CD4-positive, alpha-beta T cell treated with Interferon gamma for 1 hour (primary cell): Measurements from ENCODE around the gene NOS2.
"Not testable (repeated sequence)": the region's sequence is repeated elsewhere in the genome, so short reads cannot be mapped to it uniquely, and the experiment has no call there.

Source experiments
- DNase-seq: peaks from one replicate; pipeline ENCODE4 v3.0.0-alpha.2; 2020

The NOS2 gene

DNA sequence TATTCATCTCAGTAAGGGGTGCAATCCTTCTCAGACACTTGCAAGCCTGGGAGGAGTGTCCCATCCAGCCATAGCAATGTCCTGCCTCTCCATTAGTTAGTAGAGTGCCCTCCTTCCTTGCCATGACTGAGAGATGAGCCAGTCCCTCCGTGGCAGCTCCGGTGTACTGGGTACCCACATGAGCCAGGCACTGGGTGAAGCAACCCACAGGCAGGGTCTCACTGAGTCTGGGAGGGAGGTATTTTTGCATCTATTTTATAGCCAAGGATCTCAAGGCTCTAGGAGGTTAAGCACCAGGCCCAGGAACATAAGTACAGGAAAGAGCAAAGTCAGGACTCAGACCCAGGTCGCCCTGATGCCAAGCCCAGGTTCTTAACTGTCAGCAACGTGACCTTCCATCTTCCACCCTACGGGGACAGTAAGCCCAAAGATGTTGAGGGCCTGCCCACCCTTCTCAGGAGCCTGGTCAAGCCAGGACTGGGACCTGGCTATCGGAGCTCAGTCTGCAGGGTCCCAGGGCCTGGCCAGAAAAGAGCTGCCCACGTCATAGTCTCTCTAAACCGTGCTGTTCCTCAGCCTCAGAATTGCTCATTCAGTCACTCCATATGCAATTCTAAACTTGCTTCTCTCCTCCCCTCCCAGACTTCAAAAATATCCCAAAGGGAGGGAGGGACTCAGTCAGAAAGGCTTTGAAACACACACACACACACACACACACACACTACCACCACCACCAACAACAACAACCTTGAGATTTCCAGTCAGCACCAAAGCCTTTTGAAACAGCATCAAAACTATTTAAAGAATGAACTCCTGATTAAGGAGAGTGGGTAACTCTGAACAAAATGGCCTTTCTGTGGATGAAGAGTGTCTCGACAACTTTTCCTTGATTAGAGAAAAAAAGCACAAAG is 16.6 kb downstream of the NOS2 start:
- DNase-seq: no peak

DNA sequence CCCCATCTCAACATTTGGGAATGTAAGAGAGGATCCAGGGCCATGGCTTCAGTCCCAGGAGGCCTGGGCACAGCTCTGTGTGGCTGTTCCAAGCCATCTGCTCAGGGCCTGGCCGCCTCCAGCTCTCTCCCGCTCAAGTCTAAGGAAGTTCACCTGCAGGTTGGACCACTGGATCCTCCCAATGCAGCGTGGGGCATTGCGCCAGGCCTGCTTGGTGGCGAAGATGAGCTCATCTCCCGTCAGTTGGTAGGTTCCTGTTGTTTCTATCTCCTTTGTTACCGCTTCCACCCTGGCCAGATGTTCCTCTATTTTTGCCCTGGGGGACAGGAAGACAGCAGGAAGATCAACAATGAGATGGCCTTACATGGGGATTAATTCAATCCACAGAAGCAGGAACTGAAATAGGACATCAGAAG is 17.5 kb downstream of the NOS2 start:
- no peak for DNase-seq

DNA sequence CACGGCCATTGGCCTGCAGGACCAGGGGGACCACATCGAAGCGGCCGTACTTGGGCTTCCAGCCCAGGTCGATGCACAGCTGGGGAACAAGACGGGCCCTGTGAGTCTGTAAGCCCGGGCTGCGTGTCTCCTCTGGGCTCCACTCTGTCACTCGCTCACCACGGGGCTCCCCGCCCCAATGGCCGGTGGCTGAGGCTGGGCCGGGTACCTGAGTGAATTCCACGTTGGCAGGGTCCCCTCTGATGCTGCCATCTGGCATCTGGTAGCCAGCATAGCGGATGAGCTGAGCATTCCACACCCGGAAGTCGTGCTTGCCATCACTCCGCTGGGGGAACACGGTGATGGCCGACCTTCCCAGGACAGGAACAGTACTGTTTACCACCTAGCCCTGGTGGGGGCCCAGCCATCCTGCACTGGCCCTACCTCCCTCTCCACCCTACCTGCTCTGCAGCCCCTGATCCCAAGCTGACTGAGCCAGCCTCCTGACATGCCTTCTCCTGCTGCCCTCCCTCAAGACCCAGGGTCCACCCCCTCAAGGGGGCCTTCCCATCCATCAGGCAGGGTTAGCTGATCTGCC is 19.4 kb downstream of the NOS2 start:
- DNase-seq: no peak

DNA sequence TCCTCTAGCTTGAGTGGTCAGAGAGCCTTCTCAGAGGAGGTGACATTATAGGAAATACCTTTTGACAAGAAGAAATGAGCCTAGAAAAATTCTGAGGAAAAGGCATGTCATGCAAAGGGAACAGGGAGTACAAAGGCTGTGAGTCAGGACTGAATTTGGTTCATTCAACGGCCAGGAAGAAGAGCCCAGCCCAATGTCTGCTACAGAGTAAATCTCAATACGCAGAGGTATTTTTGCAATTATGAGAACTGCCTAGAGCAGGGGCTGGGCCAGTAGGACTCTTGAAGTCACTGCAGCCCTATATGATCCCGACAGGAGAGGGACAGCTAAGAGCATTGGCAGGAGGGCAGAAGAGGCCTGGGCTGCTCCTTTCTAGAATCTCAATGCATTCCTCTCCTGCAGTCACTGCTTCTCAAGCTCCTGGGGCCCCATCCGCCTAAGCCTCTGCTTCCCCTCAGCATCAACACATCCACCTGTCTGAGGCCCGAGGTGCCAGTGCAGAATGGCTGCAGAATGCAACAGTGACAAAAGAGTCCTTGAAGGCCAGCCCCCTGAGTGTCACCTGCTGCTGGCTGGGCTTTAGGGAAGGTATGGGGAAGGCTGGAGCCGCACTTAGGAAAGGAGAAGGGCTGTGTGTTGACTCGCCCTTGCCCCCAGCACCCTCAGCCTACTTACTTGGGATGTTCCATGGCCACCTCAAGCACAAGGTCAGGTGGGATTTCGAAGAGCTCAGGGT is 20.1 kb downstream of the NOS2 start:
- DNase-seq: no peak

DNA sequence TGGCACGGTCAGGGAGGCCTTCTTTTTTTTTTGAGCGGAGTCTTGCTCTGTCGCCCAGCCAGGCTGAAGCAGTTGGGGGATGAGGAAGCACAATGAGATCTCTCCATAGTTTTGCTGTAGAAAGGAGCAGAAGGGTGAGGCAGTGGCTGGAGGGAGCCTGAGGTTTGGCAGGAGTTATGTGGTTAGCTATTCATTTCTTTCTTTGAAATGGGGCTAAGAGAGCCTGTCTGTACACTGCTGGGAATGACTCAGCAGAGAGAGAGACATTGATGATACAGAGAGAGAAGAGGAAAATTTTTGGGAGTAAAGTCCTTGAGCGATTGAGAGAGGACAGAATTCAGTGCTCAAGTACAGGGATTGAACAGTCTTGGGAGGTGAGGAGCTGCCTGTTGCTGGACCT is 22.1 kb downstream of the NOS2 start:
- DNase-seq: no peak

DNA sequence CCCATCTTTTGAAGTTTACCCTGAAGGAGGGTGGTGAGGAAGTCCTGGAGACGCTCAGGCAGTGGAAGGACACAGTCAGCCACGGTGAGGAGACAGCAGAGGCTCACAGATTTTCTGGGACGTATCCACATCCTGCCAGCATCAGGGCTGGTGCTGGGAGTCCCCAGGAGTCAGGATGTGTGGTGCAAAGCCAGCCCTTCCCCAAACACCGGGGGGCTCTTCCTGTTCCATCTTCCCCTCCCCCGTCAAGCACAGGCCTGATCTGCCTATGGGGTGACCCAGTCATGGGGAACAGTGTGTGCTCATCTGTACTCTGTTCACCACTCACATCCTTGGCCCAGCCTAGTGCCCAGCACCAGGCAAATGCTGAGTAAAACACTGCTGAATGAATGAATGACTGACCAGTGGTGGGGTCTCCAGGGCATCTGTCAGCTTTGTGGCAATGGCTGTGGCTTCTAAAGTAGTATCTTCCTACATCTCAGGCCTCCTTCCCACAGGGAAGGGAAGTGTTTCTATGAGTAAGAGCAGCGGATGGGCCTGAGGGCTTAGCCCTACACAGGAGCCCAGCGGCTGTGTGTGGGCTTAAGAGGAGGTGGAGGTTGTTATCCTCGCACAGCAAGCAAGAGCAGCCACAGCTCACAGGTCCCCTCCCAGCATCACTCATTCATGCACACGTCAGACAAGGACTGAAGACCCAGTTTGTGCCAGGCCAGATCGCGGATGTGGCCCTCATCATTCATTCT is 23.3 kb downstream of the NOS2 start:
- DNase-seq: no peak

DNA sequence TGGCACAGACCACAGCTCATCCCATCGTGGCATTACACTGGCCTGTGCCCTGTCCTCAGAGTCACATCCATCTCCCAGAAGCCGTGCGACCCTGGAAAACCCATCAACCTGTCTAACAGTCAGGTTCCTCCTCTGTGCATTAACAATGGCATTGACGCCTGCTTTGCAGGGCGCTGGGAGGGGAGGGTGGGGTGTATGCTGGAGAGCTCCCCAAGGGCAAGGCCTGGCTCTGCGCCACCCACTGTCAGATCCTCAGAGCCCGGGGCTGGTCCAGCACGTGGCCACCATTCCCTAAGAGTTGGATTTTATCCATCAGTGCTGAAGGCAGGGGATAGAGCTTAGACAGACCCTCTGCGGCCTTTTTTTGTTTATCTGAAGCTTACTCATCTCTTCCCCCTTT is 28.7 kb downstream of the NOS2 start:
- no peak for DNase-seq

DNA sequence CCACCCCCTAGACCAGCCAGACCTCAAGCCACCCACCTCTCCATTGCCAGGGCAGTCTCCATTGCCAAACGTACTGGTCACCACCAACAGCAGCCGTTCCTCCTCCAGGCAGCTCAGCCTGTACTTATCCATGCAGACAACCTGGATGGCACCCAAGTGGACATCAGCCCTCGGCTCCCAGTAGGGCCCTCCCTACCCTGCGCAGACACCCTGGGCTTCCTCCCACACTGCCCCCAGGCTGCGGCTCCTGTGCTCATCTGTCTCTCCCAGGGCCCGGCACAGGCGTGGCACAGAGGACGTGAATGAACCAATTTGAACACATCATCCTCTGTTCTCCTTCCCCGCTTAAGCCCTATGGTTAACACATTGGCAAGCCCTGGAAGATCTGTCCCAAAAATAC is 29.5 kb downstream of the NOS2 start:
- DNase-seq: no peak

DNA sequence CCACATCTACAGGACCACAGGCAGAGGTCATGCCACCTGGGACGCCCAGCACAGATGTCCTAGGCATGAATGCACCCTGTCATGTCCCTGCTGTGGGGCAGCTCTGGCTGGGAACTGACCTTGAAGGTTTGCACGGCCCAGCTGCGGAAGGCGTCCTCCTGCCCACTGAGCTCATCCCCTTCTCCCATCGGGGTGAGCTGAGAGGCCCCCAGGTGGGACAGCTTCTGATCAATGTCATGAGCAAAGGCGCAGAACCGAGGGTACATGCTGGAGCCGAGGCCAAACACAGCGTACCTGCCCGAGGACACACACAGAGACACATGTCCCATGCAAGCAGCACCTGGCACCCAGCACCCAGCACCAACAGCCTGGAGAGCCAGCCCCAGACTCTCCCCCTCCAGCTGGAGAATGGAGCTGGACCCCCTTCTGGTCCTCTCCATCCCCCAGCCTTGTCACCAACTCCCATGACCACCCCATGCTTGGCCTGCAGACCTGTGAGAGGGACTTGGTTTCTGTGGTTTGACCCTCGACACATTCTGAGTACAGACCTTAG is 31.4 kb downstream of the NOS2 start:
- no peak for DNase-seq

DNA sequence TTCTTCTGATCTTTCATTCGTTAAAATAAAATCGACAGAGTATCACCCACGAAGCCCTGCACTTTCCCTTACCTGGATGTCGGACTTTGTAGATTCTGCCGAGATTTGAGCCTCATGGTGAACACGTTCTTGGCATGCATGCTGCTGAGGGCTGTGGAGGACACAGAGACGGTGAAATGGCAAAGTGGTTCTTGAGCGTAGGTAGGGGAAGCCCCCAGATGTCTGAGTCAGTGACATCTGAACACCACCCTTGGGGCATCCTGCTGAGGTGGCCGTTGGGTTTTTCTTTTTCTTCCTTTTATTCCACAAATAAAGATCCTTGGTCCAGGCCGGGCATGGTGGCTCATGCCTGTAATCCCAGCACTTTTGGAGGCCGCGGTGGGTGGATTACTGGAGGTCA is 33.9 kb downstream of the NOS2 start:
- DNase-seq: no peak

DNA sequence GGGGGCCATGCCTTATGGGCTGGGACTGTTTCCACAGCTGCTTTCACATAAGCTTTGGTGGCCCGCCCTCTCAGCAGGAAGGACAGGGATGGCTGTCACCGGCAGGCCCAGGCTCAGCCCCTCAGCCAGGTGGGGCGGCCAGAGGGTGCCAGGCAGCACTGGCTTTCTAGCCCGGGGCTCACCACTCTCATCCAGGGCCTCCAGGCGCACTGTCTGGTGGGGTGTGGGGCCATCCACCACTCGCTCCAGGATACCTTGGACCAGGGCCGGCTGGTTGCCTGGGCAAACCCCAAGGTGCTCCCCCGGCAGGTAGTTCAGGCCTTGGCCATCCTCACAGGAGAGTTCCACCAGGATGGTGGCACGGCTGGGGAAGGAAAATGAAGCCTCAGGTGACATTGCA is 35.0 kb downstream of the NOS2 start:
- DNase-seq: no peak

DNA sequence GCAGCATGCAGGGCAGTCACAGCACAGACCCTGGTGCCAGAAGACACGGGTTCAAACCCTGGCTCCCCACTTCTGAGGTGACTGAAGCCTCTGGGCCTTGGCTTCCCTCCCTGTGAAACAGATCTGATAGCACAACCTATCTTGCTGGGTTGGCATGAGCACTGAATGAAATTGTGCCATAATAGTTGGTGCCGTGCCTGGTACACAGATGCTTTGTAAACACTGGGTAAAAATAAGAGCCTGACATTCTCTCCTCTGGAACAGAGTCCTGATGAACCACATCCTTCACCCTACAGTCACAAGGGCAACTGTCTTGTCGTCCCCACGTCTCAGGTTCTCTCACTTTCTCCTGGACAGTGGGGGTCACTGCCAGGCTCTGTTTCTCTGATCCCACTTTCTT is 35.7 kb downstream of the NOS2 start:
- no peak for DNase-seq

DNA sequence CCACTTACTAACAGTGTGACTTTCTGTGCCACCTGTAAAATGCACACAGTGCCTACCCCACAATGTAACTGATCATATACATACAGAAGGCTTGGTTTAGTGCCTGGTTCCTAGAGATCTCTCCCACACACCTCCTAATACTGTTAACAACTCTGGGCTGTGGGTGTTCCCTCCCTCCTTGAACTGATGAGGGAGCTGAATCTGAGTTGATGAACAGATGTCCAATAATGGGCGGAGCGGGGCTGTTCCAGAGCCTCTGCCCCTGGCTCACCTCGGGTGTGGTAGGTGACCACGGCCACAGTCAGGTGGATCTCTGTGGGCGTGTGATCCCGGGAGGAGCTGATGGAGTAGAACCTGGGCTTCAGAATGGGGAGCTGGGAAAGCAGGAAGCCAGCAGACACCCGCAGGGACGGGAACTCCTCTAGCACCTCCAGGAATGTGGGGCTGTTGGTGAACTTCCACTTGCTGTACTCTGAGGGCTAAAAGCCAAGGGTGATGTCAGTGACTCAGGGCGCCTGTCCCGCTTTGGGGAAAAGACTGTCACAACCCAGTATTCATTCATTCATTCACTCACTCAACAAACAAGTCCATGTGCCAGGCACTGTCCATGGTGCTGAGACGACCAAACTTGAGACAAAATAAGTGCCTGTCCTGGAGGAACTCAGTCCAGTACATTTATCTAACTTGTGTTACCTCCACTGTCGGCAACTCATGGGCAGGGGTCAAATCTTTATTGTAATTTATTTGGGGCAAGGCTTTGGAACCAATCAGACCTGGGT is 37.6 kb downstream of the NOS2 start:
- no peak for DNase-seq

DNA sequence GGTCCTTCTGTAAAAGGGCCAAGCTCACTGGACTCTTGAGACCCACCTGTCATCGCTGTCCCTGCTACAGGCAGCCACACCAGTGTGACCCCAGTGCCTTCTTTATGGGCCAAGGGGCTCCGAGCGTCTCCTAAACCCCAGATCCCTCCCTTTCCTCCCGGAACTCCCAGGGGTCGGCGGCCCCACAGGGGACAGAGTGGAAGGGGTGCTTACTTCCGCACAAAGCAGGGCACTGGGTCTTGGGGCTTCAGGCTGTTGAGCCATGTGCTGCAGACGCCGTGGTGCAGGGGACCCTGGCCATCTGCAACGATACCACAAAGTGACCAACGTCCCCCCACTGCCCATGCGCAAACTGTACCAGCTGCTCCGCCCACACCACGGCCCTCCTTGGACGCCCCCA is 39.4 kb downstream of the NOS2 start:
- not testable (repeated sequence) for DNase-seq

DNA sequence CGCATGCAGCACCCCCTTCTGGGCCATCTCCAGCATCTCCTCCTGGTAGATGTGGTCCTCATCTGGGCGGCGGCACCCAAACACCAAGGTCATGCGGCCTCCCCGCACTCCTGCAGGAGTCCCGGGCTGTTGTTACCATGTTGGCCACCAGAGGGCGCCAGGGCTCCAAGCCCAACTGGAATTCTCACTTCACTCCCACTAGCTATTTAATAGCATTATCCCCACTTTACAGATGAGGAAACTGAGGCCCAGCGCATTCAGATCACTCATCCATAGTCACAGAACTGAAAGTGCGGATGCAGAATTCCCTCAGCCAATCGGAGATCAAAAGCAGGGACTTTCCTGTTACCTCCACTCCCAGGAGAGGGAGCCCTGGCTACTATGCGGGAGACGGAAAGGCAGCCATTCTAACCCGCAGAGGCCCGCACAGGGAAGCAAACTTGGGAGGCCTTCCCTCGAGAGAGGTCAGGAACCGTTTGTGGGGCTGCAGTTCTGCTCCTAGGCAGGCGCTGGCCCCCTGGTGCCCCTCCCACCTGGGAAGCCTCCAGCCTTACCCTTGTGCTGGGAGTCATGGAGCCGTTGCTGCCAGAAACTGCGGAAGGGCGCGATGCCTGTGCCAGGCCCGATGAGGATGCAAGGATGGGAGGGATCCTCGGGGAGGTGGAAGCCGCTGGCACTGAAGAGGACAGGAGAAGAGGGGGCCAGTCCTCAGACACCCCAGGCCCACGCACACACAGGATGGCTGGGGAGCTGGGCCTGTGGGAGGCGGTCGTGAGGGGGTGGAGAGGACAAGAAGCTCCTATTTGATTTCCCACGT is 40.1 kb downstream of the NOS2 start:
- DNase-seq: peak; percentile 38

DNA sequence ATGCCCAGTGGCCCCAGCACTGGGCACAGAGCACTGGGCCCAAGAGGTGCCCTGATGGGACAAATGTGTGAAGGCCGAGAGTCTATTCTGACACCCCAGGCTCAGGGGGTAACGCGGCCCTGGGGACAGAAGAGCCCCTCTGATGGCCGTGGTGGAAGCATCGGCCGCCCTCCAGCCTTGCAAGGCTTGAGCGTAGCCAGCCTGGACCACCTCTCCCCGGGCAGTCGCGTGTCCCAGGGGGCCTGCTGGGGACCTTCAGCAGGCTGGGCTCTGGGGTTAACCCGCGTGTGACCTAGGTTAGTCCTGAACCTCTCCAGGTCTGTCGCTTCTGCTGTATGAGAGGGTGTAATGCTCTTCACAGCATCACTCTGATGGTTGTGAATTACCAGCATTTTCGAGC is 40.8 kb downstream of the NOS2 start:
- DNase-seq: no peak

DNA sequence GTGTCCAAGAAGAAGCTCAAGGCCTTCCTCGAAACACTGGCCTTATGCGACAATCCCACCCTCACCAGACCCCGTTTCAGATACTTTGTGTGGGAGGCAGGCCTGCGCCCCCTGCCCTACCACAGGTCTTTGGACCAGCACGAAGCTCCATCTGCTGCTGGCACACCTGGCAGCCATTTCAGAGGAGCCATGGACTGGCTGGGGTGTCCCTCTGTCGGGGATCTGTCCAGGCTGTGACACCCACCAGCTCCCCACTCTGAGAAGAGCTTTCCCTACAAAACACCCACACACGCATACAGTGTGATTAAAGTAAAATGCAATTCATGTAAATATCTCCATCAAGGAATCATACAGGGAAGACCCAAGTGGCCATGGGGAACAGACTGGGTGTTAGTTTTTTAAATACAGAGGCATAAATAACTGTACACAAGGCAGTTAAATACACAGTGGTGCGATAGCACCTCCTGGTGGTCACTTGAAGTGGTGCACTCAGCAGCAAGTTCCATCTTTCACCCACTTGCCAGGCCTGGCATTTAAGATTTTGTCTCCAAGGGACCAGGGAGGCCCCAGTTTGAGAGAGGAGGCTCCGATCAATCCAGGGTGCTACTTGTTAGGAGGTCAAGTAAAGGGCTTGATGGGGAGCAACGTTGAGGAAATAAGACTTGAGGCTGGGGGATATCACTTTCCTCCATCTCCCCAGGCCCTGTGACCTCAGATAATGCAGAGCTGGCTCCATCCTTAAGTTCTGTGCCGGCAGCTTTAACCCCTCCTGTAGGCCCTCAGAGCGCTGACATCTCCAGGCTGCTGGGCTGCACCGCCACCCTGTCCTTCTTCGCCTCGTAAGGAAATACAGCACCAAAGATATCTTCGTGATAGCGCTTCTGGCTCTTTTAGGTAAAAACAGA is 43.6 kb downstream of the NOS2 start:
- DNase-seq: peak; percentile 25

DNA sequence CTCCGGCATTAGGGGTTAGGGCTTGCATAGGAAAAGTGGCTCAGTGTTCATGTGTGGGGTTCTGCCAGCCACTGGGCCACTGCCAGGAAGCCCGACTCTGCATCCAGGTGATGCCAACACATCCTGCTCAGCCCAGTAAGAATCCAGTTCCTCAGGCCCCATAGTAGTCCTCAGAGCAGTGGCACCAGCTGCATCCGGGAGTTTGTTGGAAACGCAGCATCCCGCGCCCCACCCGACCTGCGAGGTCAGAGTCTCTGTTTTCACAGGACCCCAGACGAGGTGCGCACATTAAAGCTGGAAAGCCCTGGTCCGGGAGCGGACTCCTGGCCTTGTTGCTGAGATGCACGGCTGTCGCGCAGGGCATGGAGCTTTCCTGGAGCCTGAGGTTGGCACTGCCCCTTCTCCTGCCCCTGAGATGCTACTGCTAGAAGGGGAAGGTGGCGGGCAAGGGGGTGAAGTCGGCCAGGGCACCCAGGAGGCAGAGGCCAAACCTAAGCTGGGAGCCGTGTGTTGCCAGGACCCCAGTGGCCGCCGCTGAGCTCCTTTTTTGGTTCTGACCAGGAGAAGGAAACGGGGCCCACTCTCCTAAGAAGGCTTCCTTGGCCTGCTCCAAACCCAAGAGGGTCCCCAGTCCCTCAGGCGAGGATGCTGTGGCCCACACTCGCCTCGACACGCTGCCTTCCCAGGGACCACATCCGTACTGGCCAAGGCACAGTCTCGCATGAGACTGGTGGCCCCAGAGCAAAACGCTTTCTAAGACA is 44.4 kb downstream of the NOS2 start:
- no peak for DNase-seq

DNA sequence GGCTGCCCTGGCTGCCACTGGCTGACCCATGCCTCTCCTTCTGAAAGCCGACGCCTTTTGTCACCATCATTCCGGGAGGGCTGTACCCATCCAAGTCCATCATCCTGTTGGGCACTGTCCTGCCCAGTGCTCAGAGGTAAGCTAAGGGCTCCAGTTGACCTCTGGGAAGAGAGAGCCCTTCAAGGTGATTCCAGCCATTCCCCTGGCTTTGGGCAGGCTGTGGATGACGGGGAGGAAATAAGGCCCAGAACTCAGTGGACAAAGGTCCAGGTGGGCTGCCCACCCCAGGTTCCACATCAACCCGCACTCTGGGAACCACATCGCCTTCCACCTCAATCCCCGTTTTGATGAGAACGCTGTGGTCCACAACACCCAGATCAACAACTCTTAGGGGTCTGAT is 45.8 kb downstream of the NOS2 start:
- no peak for DNase-seq
